Endothelial cell (in vitro differentiated cells): ENCODE measurements around the gene CLEC18B. TPM values are rescaled to one million over a fixed set of nuclear protein-coding genes. Genes with fewer than 3 reads are reported as not detected.
"Not testable (repeated sequence)": the region's sequence is repeated elsewhere in the genome, so short reads cannot be mapped to it uniquely, and the experiment has no call there.

Experiments
- DNase-seq: peaks from one replicate; pipeline ENCODE4 v3.0.0; 2021; ENCODE audit warnings: low spot score
- H3K27ac Mint-ChIP-seq: one replicate; pipeline ENCODE4 v1.8.0; 2021; ENCODE audit warnings: mixed read lengths, inconsistent platforms; ENCODE audit not compliant: unreplicated experiment
- H3K27me3 Mint-ChIP-seq: one replicate; pipeline ENCODE4 v1.8.0; 2021; ENCODE audit warnings: mild to moderate bottlenecking, moderate library complexity, mixed read lengths, inconsistent platforms; ENCODE audit not compliant: unreplicated experiment
- H3K36me3 Mint-ChIP-seq: one replicate; pipeline ENCODE4 v1.8.0; 2021; ENCODE audit warnings: mild to moderate bottlenecking, low read depth, mixed read lengths, inconsistent platforms; ENCODE audit not compliant: unreplicated experiment
- H3K4me1 Mint-ChIP-seq: one replicate; pipeline ENCODE4 v1.8.0; 2021; ENCODE audit warnings: mild to moderate bottlenecking, mixed read lengths, inconsistent platforms; ENCODE audit not compliant: unreplicated experiment
- H3K4me3 Mint-ChIP-seq: one replicate; pipeline ENCODE4 v1.8.0; 2021; ENCODE audit warnings: mild to moderate bottlenecking, mixed read lengths, inconsistent platforms; ENCODE audit not compliant: unreplicated experiment
- H3K9me3 Mint-ChIP-seq: one replicate; pipeline ENCODE4 v1.8.0; 2021; ENCODE audit warnings: mixed read lengths, inconsistent platforms; ENCODE audit not compliant: unreplicated experiment
- CTCF ChIP-seq: fragments of 200-600 bp; sonication (generic); IDR thresholded peaks from one replicate; pipeline ENCODE4 v1.5.0; 2021; ENCODE audit warnings: antibody characterized with exemption; ENCODE audit not compliant: unreplicated experiment
- long read RNA-seq: library from polyadenylated mRNA; unstranded; transcript quantifications from one replicate; pipeline ENCODE4 v2.0.0, GENCODE V29; 2020; ENCODE audit not compliant: unreplicated experiment
- total RNA-seq: library from RNA; stranded (reverse); fragmentation: NEBNext Ultra II Directional; extraction: Animal tissue kit (Norgen Biotek cat#: 25700); gene quantifications from one replicate; pipeline ENCODE4 v1.2.1, GENCODE V29; 2021; ENCODE audit not compliant: unreplicated experiment

CLEC18B gene
- 0.26 TPM for total RNA-seq
- long read RNA-seq, result 0 reads

- H3K4me3 Mint-ChIP-seq, H3K9me3 Mint-ChIP-seq, H3K36me3 Mint-ChIP-seq, H3K4me1 Mint-ChIP-seq, DNase-seq, H3K27me3 Mint-ChIP-seq, H3K27ac Mint-ChIP-seq: not testable (repeated sequence)
These were observed at the start of gene CLEC18B for GRCh38 chr16:74420612-74421481. CLEC18B (minus strand) TSS chr16:74421478; CDS start chr16:74421270, 208 bp downstream.

GRCh38 chr16:74469946-74470478, 48.7 kb upstream of the CLEC18B start:
- Mint-ChIP-seq H3K27ac (no peak overlapping the region), H3K9me3 (no peaks in the 10 kb centered on the region), H3K36me3 (peaks cover 73% of the 10 kb centered on the region)

GRCh38 chr16:74468807-74469525, 47.7 kb upstream of the CLEC18B start:
- H3K27ac Mint-ChIP-seq, result no peak overlapping the region
- peaks cover 71% of the 10 kb centered on the region for H3K36me3 Mint-ChIP-seq
- H3K4me1 Mint-ChIP-seq, result peaks cover 4% of the 10 kb centered on the region

More at GRCh38 chr16:74469946-74470478, 48.7 kb upstream of the CLEC18B start:
- peaks cover 2% of the 10 kb centered on the region for H3K27me3 Mint-ChIP-seq
- no peak overlapping the region for H3K4me3 Mint-ChIP-seq
- DNase-seq, result no peak
- H3K4me1 Mint-ChIP-seq, result peaks cover 4% of the 10 kb centered on the region
- TF ChIP-seq CTCF, result no peak

GRCh38 chr16:74466872-74467271, 45.6 kb upstream of the CLEC18B start:
- no peak overlapping the region for H3K4me3 Mint-ChIP-seq
- peaks cover 68% of the 10 kb centered on the region for H3K36me3 Mint-ChIP-seq
- no peak overlapping the region for H3K27ac Mint-ChIP-seq
- H3K9me3 Mint-ChIP-seq, result no peaks in the 10 kb centered on the region
- no peak for TF ChIP-seq CTCF
- H3K27me3 Mint-ChIP-seq, result peaks cover 2% of the 10 kb centered on the region
- DNase-seq, result no peak
- peaks cover 4% of the 10 kb centered on the region for H3K4me1 Mint-ChIP-seq

More at GRCh38 chr16:74468807-74469525, 47.7 kb upstream of the CLEC18B start:
- no peak for TF ChIP-seq CTCF
- DNase-seq, result no peak
- Mint-ChIP-seq H3K4me3 (no peak overlapping the region), H3K27me3 (peaks cover 2% of the 10 kb centered on the region), H3K9me3 (no peaks in the 10 kb centered on the region)

GRCh38 chr16:74465851-74466685, 44.8 kb upstream of the CLEC18B start:
- Mint-ChIP-seq H3K36me3 (peaks cover 65% of the 10 kb centered on the region), H3K4me1 (peaks cover 4% of the 10 kb centered on the region), H3K27ac (no peak overlapping the region), H3K27me3 (peaks cover 2% of the 10 kb centered on the region), H3K4me3 (peak overlapping the region; percentile 32), H3K9me3 (no peaks in the 10 kb centered on the region)
- DNase-seq, result no peak
- TF ChIP-seq CTCF, result no peak
